ENCODE measurements around the gene CDC37L1. TPM values are rescaled to one million over a fixed set of nuclear protein-coding genes. Genes with fewer than 3 reads are reported as not detected.

The CDC37L1 gene
- total and polyA plus RNA-seq, 10 donors, result 5.3 to 21.2 (median 12.5) TPM

DNA sequence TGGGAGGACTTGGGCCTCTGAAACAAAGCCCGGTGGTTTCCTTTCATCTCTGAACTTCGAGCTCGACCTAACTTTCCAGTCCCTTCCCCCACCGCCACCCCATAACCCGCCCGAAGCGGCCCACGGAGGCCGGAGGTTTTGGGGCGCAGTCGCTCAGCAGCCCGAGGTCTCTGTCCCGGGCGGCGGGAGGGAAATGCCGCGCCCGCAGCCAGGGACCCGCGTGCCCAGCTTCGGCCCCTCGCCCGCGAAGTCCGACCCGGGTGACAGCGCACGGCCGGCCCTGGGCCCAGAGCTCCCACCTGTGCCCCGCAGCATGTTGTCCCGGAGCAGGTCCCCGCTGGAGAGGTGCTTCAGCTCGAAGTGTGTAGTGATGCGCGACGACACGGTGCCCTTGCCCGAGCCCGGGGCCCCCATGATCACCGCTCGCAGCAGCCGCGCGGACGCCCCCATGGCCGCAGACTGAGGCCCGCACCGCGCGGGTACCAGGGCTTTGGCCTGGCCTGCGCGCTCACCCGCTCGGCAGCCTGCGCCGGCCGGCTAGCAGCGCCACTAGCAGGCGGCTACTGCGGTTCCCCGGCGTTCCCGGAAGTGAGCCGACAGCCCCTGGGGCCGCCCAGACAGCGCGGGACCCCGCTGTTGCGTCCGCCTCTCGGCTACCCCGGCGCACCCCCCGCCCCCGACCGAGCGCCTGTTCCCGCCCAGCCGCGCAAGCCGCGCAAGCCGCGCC is 61.4 kb downstream of the CDC37L1 start, which contains the start of gene AK3:
Gene AK3, minus strand, starts transcription at position 565 of the 727 bp plus-strand sequence. Its CDS starts 115 bp downstream, at position 450.
- peak within 1 kb of the TSS; percentile 81 to 97 (median 92) for H3K27ac ChIP-seq
- 0 to 1% (median 1%) methylated on average over 21 to 84 of the region's 84 CpGs for WGBS, 5 donors
- H3K9me3 ChIP-seq, result no peaks in the 10 kb centered on the region
- no peaks in the 10 kb centered on the region for H3K36me3 ChIP-seq
- intact Hi-C loops (cut with DNase I; ENCODE audit: low total_unique reads), result loop anchor here (10.0 kb wide), 1 partner anchor 704 kb away; no protein-coding TSS in a partner anchor
- H3K4me1 ChIP-seq, result peaks cover 10 to 56% (median 38%) of the 10 kb centered on the region in 6 donors
- TF ChIP-seq POLR2A (IDR thresholded peaks at IDR 0.05), result peak in 2 of 3 donors; percentile 38 to 87
- TF ChIP-seq, protein P1, sequence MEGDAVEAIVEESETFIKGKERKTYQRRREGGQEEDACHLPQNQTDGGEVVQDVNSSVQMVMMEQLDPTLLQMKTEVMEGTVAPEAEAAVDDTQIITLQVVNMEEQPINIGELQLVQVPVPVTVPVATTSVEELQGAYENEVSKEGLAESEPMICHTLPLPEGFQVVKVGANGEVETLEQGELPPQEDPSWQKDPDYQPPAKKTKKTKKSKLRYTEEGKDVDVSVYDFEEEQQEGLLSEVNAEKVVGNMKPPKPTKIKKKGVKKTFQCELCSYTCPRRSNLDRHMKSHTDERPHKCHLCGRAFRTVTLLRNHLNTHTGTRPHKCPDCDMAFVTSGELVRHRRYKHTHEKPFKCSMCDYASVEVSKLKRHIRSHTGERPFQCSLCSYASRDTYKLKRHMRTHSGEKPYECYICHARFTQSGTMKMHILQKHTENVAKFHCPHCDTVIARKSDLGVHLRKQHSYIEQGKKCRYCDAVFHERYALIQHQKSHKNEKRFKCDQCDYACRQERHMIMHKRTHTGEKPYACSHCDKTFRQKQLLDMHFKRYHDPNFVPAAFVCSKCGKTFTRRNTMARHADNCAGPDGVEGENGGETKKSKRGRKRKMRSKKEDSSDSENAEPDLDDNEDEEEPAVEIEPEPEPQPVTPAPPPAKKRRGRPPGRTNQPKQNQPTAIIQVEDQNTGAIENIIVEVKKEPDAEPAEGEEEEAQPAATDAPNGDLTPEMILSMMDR (IDR thresholded peaks at IDR 0.05 in 8 of 11, conservative IDR thresholded peaks at IDR 0.05 in 3 of 11), result peak in 6 of 11 experiments; percentile 13 to 45 (median 30)
- peak; percentile 91 to 94 (median 93) for TF ChIP-seq POLR2AphosphoS5 (IDR thresholded peaks at IDR 0.05)
- H3K27me3 ChIP-seq (replicated peaks in 1 of 7), result no peaks in the 10 kb centered on the region
- peak within 1 kb of the TSS; percentile 55 to 94 (median 84) for H3K4me3 ChIP-seq
- peak; percentile 98 for DNase-seq

DNA sequence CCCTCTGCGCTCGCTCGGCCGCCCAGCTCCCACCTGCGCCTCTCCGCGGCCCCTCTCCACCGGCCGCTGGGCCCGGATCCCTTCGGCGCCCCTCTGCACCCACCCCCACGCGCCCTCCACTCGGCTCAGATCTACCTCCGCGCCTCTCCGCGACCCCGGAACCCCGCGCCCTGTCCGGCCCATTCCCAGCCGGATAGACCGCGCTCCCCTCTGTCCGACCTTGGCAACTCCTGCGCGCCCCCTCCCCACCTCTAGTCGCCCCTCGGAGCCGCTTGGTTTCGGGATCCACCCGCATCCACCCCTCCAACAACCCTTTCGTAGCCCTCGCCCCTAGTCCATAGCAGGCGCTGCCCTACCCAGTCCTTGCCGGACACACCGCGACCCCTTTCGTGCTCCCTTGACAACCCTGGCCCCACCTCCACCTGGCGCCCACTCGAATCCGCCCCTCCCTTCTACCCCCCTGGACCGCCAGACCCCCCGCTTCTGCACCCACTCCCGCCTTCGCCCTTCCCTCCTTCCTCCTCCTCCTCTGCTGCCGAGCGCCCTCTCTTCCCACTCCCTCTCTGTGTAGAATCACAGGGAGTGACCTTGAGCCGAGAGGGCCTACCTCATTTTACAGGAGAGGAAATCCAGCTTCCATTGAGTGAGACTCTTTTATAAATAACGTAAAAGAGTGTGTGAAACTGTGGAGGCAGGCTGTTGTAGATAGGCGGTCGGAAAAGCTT is 62.2 kb downstream of the CDC37L1 start:
- no peaks in the 10 kb centered on the region for H3K27me3 ChIP-seq (replicated peaks in 1 of 7)
- WGBS, 5 donors, result 2 to 7% (median 3%) methylated on average over 36 to 54 of the region's 54 CpGs
- no peaks in the 10 kb centered on the region for H3K36me3 ChIP-seq
- TF ChIP-seq POLR2AphosphoS5 (IDR thresholded peaks at IDR 0.05) (no peak), POLR2A (IDR thresholded peaks at IDR 0.05) (no peak)
- TF ChIP-seq, protein P1 (IDR thresholded peaks at IDR 0.05 in 8 of 11, conservative IDR thresholded peaks at IDR 0.05 in 3 of 11), result no peak
- no peaks in the 10 kb centered on the region for H3K9me3 ChIP-seq
- H3K4me1 ChIP-seq, result peaks cover 10 to 52% (median 37%) of the 10 kb centered on the region in 6 donors
- peak overlapping the region; percentile 55 to 94 (median 84) for H3K4me3 ChIP-seq
- intact Hi-C loops (cut with DNase I; ENCODE audit: low total_unique reads), result loop anchor here (10.0 kb wide), 1 partner anchor 703 kb away; no protein-coding TSS in a partner anchor
- peak overlapping the region; percentile 81 to 97 (median 92) for H3K27ac ChIP-seq
- no peak for DNase-seq

DNA sequence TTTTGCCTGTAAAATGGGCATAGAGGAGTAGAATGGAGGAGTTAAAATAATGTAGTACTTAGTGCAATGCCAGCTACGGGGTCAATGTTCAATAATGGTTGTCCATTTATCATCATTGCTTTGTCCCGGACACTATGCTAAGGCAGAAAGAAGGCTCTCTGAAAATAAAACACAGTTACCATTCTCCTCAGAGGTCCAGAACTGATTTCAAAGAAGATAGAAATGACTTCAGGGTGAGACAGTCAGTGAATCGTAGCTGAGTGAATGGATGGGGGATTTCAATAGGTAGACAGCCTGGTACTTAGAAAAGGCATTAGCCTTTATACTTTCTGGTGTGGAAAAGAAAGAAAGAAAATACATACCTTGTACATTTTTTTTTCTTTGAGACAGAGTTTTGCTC is 62.9 kb downstream of the CDC37L1 start:
- intact Hi-C loops (cut with DNase I; ENCODE audit: low total_unique reads), result loop anchor here (10.0 kb wide), 1 partner anchor 703 kb away; no protein-coding TSS in a partner anchor
- Histone ChIP-seq H3K9me3 (no peaks in the 10 kb centered on the region), H3K27me3 (replicated peaks in 1 of 7) (no peaks in the 10 kb centered on the region), H3K4me3 (peak overlapping the region in 2 of 8 donors; percentile 86 to 92), H3K27ac (peak overlapping the region in 6 of 8 donors; percentile 90 to 97 (median 92)), H3K36me3 (no peaks in the 10 kb centered on the region), H3K4me1 (peaks cover 10 to 44% (median 34%) of the 10 kb centered on the region in 6 donors)
- no peak for TF ChIP-seq POLR2A (IDR thresholded peaks at IDR 0.05)
- no peak for DNase-seq
- 52 to 59% (median 57%) methylated on average over 3 of the region's 3 CpGs for WGBS, 5 donors

DNA sequence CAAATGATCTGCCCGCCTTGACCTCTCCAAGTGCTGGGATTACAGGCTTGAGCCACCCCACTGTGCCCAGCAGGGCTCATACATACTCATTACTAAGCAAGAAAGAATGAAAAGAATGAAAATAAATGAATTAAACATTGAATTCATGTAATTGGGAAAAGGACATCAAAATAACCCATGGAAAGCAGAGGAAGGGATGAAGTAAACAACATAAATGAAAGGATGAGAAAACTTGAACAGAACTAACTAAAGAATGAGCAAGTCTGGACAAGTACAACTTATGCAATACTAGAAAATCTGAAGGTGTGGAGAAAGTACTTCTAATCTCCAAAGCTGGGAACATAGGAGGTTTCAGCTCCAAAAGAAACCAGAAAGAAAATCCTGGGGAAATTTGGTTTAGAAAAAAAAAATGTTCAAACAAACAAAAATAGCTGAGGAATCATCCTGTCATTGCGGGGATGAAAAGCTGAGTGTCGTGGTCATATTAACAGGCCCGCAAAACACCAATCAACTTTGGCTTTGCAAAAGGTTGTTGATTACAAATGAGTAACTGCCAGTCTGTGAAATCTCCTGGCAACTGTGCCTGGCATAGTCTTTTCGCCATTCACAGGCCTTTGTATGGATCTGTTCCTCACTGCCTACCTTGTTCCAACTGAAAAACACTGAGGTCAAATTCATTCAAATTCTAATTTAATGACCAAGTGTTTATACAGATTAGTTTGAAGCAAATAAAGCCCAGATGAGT is 63.9 kb downstream of the CDC37L1 start:
- 76 to 90% (median 77%) methylated on average over 5 of the region's 5 CpGs for WGBS, 5 donors
- H3K36me3 ChIP-seq, result no peaks in the 10 kb centered on the region
- H3K27me3 ChIP-seq (replicated peaks in 1 of 7), result no peaks in the 10 kb centered on the region
- TF ChIP-seq, protein P1 (IDR thresholded peaks at IDR 0.05 in 8 of 11, conservative IDR thresholded peaks at IDR 0.05 in 3 of 11), result no peak
- TF ChIP-seq POLR2A (IDR thresholded peaks at IDR 0.05) (no peak), POLR2AphosphoS5 (IDR thresholded peaks at IDR 0.05) (no peak)
- H3K4me1 ChIP-seq, result peaks cover 10 to 34% (median 28%) of the 10 kb centered on the region in 6 donors
- H3K9me3 ChIP-seq, result no peaks in the 10 kb centered on the region
- intact Hi-C loops (cut with DNase I; ENCODE audit: low total_unique reads), result loop anchor here (10.0 kb wide), 1 partner anchor 701 kb away; no protein-coding TSS in a partner anchor
- H3K4me3 ChIP-seq, result no peak overlapping the region
- DNase-seq, result no peak
- H3K27ac ChIP-seq, result no peak overlapping the region

Data from spleen (tissue), 11 donors.